GM18951 (cell line): ENCODE measurements around the gene POLR2H.

Experiments
- POLR2A ChIP-seq: IDR thresholded peaks from 4 replicates; pipeline ENCODE4 v1.6.1; 2011; ENCODE audit warnings: mild to moderate bottlenecking; ENCODE audit not compliant: insufficient read length, insufficient read depth; ENCODE audit errors: extremely low read depth
- in situ Hi-C: fragments of 300-500 bp; cut with MboI; formaldehyde crosslinking; loops from one replicate; pipeline ENCODE4 v1.12.0; 2022; ENCODE audit warnings: low sequenced_read_pairs, mixed read lengths, inconsistent platforms; ENCODE audit not compliant: unreplicated experiment

The POLR2H gene

DNA sequence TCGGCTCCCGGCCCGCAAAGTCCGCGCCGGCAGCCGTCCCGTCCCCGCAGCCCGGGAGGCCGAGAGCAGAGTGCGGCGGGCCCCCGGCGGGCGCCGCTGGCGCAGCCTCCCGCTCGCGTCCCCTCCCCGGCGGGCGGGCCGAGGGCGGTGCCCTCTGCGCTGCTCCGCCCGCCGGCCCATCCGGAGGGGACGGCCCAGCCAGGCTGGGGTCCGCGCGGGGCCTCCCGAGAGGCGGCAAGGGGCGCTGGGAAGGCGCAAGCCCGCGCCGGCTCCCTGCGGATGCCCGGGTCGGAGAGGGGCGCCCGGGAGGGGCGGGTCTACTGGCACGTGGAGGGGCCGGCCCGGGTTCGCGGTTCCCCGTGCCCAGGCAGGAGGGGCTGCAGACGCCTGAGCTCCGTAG lies at the start of gene POLR2H, which contains the start of gene CLCN2:
Gene POLR2H (plus strand): TSS at position 179 of the 400 bp plus-strand sequence. CDS start 1,783 bp downstream, outside the sequence.
Gene CLCN2 (minus strand): TSS at position 74 of the 400 bp plus-strand sequence. CDS start 126 bp downstream, outside the sequence.
- peak; percentile 54 for TF ChIP-seq POLR2A
- in situ Hi-C loops, result loop anchor here (25.0 kb wide), 1 partner anchor 176 kb away; no protein-coding TSS in a partner anchor

- in situ Hi-C loops, result no loop called here
Observed at GRCh38 chr3:184314363-184314699, 47.2 kb upstream of the POLR2H start, which contains the start of gene EIF4G1. Gene EIF4G1 (plus strand): TSS chr3:184314606. CDS start chr3:184315797, 1,191 bp downstream.

DNA sequence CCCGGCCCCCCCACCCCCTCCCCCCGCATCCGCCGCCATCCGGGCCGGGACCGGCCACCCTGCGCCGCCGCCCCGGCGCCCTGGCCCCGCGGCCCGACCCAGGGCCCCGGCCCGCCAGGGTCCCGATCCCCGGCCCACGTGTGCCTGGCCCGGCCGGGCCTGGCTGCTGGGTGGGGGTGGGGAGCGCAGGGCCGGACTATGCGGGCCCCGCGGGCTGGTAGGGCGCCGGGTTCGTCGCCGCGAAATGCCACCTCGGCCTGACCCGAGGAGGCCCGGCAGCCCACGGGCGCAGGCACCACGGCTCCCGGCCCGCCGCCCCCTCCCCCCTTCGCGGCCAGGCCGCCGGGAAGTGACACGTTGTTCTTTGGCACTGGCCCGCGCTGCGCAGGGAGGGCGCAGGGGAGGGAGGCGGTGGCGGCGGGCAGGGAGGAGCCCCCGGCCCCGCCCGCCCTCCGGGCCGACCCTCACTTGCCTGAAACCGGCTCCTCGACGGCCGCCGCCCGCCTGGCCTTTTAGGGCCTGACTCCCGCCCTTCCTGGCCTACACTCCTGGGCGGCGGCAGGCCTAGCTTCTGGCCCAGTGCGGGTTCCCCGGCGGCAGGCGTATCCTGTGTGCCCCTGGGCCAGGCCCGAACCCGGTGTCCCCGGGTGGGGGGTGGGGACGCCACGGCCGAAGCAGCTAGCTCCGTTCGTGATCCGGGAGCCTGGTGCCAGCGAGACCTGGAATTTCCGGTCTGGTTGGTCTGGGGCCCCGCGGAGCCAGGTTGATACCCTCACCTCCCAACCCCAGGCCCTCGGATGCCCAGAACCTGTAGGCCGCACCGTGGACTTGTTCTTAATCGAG lies 46.6 kb upstream of the POLR2H start:
- in situ Hi-C loops, result no loop called here
- peak; percentile 19 for TF ChIP-seq POLR2A

More at GRCh38 chr3:184314363-184314699, 47.2 kb upstream of the POLR2H start, which contains the start of gene EIF4G1:
- peak; percentile 84 for TF ChIP-seq POLR2A

DNA sequence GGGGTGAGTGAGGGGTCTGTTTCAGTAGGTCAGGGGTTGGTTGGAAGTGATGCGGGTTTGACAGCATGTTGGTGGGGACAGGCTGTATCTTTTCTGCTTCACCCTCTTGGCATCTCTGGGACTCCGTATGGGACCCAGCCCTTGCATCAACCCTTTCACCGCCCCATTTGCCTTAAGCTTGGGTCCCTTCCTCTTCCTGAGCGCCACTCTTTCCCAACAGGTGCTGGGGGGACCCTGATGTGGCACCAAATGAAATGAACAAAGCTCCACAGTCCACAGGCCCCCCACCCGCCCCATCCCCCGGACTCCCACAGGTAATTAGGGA lies 46.0 kb upstream of the POLR2H start:
- no peak for TF ChIP-seq POLR2A
- in situ Hi-C loops, result no loop called here

GRCh38 chr3:184315871-184316661 lies 45.4 kb upstream of the POLR2H start:
- no peak for TF ChIP-seq POLR2A
- in situ Hi-C loops, result no loop called here

- no peak for TF ChIP-seq POLR2A
Observed at GRCh38 chr3:184316792-184317191, 44.7 kb upstream of the POLR2H start.

DNA sequence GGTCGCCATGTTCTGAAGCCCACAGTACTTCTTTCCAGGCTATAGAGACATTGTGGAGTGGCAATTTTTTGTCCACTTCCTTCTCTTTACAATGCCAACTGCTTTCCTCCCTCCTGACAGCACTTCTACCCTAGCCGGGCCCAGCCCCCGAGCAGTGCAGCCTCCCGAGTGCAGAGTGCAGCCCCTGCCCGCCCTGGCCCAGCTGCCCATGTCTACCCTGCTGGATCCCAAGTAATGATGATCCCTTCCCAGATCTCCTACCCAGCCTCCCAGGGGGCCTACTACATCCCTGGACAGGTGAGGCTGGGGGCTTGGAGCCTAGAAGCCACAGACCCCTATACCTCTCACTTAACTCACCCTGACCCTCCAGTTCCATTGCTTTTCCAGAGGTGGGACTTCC lies 44.3 kb upstream of the POLR2H start:
- no peak for TF ChIP-seq POLR2A
- in situ Hi-C loops, result no loop called here

More at GRCh38 chr3:184316792-184317191, 44.7 kb upstream of the POLR2H start:
- in situ Hi-C loops, result no loop called here

- in situ Hi-C loops, result no loop called here
- TF ChIP-seq POLR2A, result no peak
Observed at GRCh38 chr3:184320104-184320445, 41.4 kb upstream of the POLR2H start.

DNA sequence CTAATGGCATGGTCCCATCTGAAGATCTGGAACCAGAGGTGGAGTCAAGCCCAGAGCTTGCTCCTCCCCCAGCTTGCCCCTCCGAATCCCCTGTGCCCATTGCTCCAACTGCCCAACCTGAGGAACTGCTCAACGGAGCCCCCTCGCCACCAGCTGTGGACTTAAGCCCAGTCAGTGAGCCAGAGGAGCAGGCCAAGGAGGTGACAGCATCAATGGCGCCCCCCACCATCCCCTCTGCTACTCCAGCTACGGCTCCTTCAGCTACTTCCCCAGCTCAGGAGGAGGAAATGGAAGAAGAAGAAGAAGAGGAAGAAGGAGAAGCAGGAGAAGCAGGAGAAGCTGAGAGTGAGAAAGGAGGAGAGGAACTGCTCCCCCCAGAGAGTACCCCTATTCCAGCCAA lies 39.8 kb upstream of the POLR2H start:
- in situ Hi-C loops, result no loop called here
- TF ChIP-seq POLR2A, result no peak

- in situ Hi-C loops, result no loop called here
- no peak for TF ChIP-seq POLR2A
Observed at GRCh38 chr3:184322731-184323487, 38.6 kb upstream of the POLR2H start.

- TF ChIP-seq POLR2A, result no peak
- in situ Hi-C loops, result no loop called here
Observed at GRCh38 chr3:184323696-184324095, 37.8 kb upstream of the POLR2H start.

- in situ Hi-C loops, result no loop called here
- TF ChIP-seq POLR2A, result no peak
Observed at GRCh38 chr3:184325269-184325668, 36.2 kb upstream of the POLR2H start.
